Subcutaneous adipose tissue (tissue), 4 donors: ENCODE results near the gene DMD. TPM values are rescaled to one million over a fixed set of nuclear protein-coding genes. Genes with fewer than 3 reads are reported as not detected.

ENCODE experiments used
- total RNA-seq, 4 donors: library from RNA; depleted of rRNA; stranded (reverse); fragments of >200 nt; gene quantifications; one replicate each; pipeline ENCODE4 v1.1.0, GENCODE V29; 2016
- TF ChIP-seq, protein P1 (sequence below): fragments of 450-650 bp; IDR thresholded peaks from one replicate; pipeline ENCODE4 v1.5.1; 2016; ENCODE audit warnings: low read depth, mild to moderate bottlenecking, control low read depth, antibody characterized with exemption, moderate library complexity

The DMD gene
- total RNA-seq, 4 donors from 2014 or later, result 35.7 to 87.2 (median 72.1) TPM

DNA sequence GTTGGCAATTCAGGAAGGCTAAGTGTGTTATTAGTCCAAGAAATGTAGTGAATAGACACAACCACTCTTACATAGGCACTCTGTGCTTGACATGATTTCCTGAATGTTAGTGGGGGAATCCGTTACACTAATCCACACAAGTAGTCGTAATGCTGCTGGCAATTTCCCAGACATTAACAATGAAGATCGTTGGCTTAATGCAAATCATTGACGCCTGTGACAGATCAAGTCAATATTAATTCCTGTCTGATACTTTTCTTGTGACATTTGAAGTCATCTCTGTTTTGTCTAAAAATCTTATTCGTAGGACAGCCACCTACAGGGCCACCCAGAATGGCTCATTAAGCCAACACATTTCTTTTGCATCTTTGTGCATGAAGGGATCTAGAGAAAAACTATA lies 1200.4 kb downstream of the DMD start:
- TF ChIP-seq, protein P1, sequence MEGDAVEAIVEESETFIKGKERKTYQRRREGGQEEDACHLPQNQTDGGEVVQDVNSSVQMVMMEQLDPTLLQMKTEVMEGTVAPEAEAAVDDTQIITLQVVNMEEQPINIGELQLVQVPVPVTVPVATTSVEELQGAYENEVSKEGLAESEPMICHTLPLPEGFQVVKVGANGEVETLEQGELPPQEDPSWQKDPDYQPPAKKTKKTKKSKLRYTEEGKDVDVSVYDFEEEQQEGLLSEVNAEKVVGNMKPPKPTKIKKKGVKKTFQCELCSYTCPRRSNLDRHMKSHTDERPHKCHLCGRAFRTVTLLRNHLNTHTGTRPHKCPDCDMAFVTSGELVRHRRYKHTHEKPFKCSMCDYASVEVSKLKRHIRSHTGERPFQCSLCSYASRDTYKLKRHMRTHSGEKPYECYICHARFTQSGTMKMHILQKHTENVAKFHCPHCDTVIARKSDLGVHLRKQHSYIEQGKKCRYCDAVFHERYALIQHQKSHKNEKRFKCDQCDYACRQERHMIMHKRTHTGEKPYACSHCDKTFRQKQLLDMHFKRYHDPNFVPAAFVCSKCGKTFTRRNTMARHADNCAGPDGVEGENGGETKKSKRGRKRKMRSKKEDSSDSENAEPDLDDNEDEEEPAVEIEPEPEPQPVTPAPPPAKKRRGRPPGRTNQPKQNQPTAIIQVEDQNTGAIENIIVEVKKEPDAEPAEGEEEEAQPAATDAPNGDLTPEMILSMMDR, result no peak

DNA sequence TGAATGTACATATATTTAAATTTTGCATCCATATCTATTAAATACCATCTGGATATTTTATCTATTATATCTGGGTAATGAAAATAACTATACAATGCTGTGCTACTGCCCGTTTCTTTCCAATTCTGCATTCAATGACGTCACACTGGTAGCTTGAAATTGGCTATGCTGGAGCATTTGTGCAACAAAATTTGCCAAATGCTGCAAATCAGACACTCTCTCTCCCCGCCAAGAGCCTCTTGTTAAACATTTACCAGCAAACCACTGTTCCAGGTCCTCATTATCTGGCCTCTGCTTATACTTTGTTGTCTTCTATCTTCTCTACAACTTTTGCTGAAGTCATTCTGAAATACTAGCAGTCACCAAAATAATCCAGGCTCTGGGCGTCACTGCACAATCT lies 1201.1 kb downstream of the DMD start:
- TF ChIP-seq, protein P1, result no peak

DNA sequence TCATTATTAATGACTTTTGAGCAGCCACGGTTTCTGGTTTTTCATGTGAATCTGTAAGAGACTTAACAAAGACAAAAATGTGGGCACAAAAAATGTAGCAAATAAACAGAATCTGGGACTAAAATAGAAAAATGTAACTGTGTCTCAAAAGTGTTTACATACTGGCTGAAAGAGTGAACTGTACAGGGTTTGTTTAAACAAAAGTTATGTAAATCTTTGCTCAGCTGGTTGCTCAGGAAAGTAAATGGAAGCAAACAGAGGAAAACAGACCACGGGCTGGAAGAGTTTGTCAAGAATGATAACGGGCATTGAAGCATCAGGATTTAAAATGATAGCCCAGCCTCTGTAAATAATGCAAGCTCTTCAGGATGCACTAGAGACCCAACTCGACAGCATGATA lies 1217.7 kb downstream of the DMD start:
- TF ChIP-seq, protein P1, result no peak

DNA sequence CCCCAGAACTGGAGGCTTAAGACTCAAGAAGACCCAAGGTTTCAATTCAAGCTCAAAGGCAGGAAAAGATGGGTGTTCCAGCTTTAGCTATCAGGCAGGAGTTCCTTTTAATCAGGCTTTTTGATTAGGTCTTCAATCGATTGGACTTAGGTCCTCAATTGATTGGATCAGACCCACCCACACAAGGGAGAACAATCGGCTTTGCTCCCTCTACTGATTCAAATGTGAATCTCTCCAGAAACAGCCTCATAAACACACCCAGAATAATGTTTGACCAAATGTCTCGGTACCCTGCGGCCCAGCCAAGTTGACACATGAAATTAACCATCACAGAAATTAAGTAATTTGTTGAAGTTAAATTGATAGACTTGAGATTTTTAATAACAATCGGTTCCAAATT lies 1222.4 kb downstream of the DMD start:
- TF ChIP-seq, protein P1, result no peak

DNA sequence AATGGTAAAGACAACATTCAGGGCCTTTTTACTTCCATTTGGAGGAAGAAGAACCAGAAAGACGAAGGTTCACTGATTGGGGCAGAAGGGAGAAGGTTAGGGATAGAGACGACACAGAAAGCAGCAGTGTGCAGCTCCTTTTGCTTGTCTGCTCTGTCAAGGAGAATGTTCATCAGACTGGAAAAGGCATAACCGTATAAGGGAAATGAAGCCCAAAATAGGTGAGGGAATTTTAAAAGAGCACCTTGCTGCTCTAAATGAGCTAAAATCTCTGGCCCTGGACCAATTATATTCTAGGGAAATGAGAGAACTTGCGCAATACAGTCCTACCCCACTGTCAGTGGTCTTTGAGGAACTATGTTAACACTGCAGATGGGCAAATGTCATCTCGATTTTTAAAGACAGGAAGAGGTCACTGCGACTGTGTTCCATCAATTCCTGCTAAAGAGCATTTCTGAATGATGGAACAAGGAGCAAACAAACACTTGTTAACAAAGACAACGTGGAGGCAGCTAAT lies 1229.7 kb downstream of the DMD start:
- TF ChIP-seq, protein P1, result no peak

DNA sequence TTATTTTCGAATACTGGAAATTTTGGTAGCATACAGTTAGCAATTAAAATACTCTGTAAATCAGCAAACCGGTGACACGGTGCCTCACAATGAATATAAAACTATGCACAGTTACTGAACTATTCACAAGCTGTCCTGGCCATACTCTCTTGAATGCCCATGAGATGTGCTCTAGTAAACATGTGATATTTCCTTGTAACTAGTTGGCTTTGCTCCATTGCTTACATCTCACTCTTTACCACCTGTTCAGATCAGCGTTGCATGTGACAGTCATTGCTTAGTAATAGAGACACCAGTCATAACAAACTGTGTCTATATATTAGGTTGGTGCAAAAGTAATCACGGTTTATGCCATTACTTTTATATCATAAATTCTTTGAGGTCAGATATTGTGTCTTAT lies 1241.6 kb downstream of the DMD start:
- TF ChIP-seq, protein P1, result no peak

DNA sequence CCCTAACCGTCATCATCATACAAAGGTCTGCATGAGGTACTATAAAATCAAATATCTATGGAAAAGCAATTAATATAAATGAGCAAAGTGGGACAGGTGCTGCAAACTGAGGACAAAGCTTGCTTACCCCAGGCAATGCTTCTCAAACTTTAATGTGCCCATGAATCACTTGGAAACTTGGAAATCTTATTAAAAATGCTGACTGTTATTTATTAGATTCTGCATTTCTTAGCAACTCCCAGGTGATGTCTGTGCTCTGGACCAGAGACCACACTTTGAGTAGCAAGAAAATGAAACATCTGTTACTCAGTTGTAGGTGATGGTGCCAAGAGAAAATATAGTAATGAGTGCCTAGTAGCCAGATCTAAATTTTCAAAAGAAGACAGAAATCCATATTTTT lies 1249.1 kb downstream of the DMD start:
- TF ChIP-seq, protein P1, result no peak
